ENCODE measurements around the gene PLEKHG5. TPM values are rescaled to one million over a fixed set of nuclear protein-coding genes. Genes with fewer than 3 reads are reported as not detected.

Gene PLEKHG5
- total RNA-seq, 4 donors from 2014 or later = 17.9 to 42.7 (median 37.1) TPM

DNA sequence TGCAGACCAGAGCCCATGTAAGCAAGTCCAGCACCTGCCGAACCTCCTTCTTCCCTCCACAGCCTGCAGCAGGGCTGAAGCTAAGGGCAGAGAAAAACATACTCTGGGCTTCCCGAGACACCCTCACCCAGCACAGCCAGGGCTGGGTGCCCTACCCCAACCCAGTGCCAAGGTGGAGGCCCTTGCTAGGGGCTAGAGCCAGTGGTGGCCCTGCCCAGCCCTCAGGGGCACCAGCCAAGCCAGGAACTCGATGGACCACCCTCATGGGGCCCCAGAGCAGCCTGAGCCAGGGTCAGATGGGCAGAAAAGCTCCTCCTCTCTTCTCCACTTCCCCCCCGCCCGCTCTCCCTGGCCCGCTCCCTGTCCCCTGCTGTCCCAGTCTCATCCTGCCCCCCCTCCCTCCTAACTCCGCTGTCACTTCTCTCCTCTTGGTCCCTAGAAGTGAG is 41.4 kb downstream of the PLEKHG5 start:
- H3K4me3 ChIP-seq = no peak overlapping the region
- H3K4me1 ChIP-seq = peaks cover 10 to 57% (median 43%) of the 10 kb centered on the region in 4 donors
- DNase-seq = no peak
- TF ChIP-seq, protein P1, sequence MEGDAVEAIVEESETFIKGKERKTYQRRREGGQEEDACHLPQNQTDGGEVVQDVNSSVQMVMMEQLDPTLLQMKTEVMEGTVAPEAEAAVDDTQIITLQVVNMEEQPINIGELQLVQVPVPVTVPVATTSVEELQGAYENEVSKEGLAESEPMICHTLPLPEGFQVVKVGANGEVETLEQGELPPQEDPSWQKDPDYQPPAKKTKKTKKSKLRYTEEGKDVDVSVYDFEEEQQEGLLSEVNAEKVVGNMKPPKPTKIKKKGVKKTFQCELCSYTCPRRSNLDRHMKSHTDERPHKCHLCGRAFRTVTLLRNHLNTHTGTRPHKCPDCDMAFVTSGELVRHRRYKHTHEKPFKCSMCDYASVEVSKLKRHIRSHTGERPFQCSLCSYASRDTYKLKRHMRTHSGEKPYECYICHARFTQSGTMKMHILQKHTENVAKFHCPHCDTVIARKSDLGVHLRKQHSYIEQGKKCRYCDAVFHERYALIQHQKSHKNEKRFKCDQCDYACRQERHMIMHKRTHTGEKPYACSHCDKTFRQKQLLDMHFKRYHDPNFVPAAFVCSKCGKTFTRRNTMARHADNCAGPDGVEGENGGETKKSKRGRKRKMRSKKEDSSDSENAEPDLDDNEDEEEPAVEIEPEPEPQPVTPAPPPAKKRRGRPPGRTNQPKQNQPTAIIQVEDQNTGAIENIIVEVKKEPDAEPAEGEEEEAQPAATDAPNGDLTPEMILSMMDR (IDR thresholded peaks at IDR 0.05) = no peak
- TF ChIP-seq EP300 (IDR thresholded peaks at IDR 0.05; ENCODE audit: low read depth) (no peak), POLR2A (IDR thresholded peaks at IDR 0.05) (no peak), POLR2AphosphoS5 (IDR thresholded peaks at IDR 0.05) (no peak)
- no peaks in the 10 kb centered on the region for H3K36me3 ChIP-seq
- H3K9me3 ChIP-seq = no peaks in the 10 kb centered on the region
- peak overlapping the region; percentile 75 to 84 (median 79) for H3K27ac ChIP-seq
- in situ Hi-C loops (cut with MboI; ENCODE audit: low pct_ligation_motif_present in 1 of 4, low pct_unique_long_range_greater_than_20kb in 1 of 4, low sequenced_read_pairs in 3 of 4) (no loop called here), intact Hi-C loops (cut with DNase I; ENCODE audit: low total_unique reads) (no loop called here)
- H3K27me3 ChIP-seq = peaks cover 86% of the 10 kb centered on the region
- 33% methylated on average over 4 of the region's 7 CpGs; no CpG with 5 or more reads in 1 of the 2 donors for WGBS, 2 donors (ENCODE audit: low coverage in 1 of 2)

DNA sequence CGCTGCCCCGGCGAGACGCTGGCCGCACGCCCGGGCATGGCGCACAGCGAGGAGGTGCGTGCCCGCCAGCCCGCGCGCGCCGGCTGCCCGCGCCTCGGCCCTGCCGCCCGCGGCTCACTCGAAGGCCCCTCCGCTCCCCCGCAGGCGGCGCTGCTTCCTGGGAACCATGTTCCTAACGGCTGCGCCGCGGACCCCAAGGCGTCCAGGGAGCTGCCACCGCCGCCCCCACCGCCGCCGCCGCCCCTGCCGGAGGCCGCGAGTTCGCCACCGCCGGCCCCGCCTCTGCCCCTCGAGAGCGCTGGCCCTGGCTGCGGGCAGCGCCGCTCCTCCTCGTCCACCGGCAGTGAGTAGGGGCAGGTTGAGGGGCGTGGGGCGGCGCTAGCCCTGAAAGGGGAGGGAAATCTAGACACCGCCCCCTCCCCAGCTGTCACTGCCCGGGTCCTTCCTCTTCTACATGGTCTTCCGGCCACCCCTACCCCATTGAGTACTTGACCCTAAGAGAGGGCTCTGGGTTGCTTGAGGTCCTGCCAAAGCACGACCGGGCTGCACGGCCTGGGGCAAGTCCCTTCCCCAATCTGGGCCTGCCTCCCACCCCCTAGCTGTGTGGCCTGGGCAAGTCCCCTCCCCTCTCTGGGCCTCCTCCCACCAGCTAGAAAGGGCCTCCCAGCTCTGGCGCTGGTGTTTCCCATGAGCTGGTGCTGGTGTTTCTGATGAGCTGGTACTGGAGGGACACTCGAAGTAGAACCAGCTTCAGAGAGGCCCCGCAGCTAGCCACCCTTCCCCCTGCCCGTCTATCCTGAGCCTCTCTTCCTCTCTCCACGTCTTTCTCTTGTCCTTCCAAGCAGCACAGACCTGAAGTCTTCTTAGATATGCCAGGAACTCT is 42.5 kb downstream of the PLEKHG5 start:
- no peaks in the 10 kb centered on the region for H3K36me3 ChIP-seq
- H3K27ac ChIP-seq = peak overlapping the region; percentile 75 to 84 (median 79)
- WGBS, 2 donors (ENCODE audit: low coverage in 1 of 2) = 5 to 24% methylated on average over 8 to 37 of the region's 66 CpGs
- no peaks in the 10 kb centered on the region for H3K9me3 ChIP-seq
- peaks cover 76% of the 10 kb centered on the region for H3K27me3 ChIP-seq
- peak; percentile 60 for DNase-seq
- peak overlapping the region in 3 of 4 donors; percentile 26 to 39 (median 27) for H3K4me3 ChIP-seq
- TF ChIP-seq POLR2AphosphoS5 (IDR thresholded peaks at IDR 0.05) (peak in 1 of 3 donors; percentile 18), EP300 (IDR thresholded peaks at IDR 0.05; ENCODE audit: low read depth) (no peak)
- intact Hi-C loops (cut with DNase I; ENCODE audit: low total_unique reads) (no loop called here), in situ Hi-C loops (cut with MboI; ENCODE audit: low pct_ligation_motif_present in 1 of 4, low pct_unique_long_range_greater_than_20kb in 1 of 4, low sequenced_read_pairs in 3 of 4) (no loop called here)
- peaks cover 10 to 54% (median 43%) of the 10 kb centered on the region in 4 donors for H3K4me1 ChIP-seq

DNA sequence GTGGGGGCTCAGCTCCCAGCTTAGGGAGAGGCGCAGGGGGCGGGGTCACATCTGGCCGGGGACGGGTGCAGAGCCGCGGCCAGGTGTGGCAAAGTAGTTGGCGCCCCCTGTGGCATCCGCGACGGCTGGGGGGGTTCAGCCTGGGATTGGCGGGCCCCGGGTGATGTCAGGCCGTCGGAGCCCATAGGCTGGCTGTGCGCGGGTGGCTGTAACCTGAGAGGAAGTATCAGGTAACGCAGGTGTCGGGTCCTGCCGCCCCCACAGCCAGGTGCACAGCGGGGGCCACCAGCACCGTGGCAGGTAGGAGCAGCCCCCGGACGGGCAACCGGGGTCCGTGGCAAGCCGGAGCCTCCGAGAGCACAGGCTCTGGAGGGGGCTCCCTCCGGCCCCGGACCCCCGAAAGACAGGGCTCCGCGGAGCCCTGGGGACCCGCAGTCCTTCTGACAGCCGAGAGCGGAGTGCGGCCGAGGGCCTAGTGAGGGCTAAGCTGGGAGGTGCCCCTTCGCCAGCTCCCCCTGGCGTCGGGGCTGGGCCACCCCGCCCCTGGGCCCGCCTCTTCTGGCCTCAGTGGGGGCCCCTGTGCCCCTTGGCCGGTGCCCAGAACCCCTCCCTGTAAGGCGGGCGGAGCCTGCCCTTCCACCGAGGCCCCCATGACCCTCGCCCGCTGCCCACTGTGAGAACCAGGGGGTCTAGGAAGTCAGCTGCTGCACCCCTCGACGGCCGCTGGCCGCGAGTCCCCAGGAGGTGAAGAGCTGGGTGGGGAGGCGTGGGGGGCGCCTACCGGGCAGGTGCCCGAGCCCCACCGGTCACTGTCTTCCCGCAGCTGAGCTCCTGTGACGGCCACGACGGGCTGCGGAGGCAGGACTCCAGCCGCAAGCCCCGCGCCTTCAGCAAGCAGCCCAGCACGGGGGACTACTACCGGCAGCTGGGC is 43.4 kb downstream of the PLEKHG5 start:
- intact Hi-C loops (cut with DNase I; ENCODE audit: low total_unique reads) = no loop called here
- H3K27ac ChIP-seq = peak overlapping the region; percentile 75 to 84 (median 79)
- in situ Hi-C loops (cut with MboI; ENCODE audit: low pct_ligation_motif_present in 1 of 4, low pct_unique_long_range_greater_than_20kb in 1 of 4, low sequenced_read_pairs in 3 of 4) = no loop called here
- H3K9me3 ChIP-seq = no peaks in the 10 kb centered on the region
- no peaks in the 10 kb centered on the region for H3K36me3 ChIP-seq
- 5% methylated on average over 27 of the region's 68 CpGs; no CpG with 5 or more reads in 1 of the 2 donors for WGBS, 2 donors (ENCODE audit: low coverage in 1 of 2)
- peaks cover 69% of the 10 kb centered on the region for H3K27me3 ChIP-seq
- TF ChIP-seq POLR2A (IDR thresholded peaks at IDR 0.05) (peak; percentile 33), POLR2AphosphoS5 (IDR thresholded peaks at IDR 0.05) (peak in 1 of 3 donors; percentile 49), EP300 (IDR thresholded peaks at IDR 0.05; ENCODE audit: low read depth) (no peak)
- TF ChIP-seq, protein P1 (IDR thresholded peaks at IDR 0.05) = peak; percentile 15 to 51 (median 25)
- H3K4me3 ChIP-seq = peak overlapping the region; percentile 6 to 39 (median 26)
- peaks cover 10 to 54% (median 43%) of the 10 kb centered on the region in 4 donors for H3K4me1 ChIP-seq
- DNase-seq = peak; percentile 74

DNA sequence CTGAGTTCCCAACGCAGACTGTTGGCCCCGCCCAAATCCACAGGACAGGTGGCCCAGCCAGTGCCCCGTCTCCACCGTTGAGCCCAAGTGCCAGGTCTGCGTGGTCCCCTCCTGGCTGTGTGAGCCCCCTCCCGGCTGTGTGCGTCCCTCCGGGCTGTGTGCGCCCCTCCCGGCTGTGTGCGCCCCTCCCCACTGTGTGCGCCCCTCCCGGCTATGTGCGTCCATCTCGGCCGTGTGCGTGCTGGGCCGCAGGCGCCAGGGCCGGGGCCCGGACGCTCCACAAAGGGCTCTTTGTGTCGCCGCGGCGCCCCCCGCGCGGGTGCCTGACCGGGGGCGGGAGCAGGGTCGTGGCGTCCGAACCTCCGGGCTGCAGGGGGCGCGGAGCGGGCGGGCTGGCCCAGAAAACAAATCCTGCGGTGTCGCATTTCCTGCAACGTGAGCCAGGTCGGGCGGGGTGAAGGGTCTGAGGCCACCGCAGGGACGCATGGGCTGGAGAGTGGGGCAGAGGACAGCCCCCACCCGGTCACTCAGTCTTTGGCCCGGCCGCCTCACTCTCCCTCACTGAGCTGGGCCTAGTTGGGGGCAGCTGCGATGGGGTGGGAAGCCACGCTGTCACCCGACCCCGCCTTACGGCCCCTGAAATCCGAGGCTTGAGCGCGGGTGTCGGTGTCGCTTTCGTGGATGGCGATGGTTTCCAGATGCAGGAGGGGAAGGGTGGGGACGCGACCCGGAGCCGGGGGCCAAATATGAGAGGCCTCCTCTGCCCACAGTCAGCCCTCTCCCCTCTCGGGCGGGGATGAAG is 44.2 kb downstream of the PLEKHG5 start:
- Histone ChIP-seq H3K27ac (peak overlapping the region in 3 of 4 donors; percentile 77 to 84 (median 81)), H3K4me1 (peaks cover 10 to 54% (median 43%) of the 10 kb centered on the region in 4 donors), H3K4me3 (peak overlapping the region in 3 of 4 donors; percentile 26 to 39 (median 27)), H3K27me3 (peaks cover 60% of the 10 kb centered on the region), H3K9me3 (no peaks in the 10 kb centered on the region), H3K36me3 (no peaks in the 10 kb centered on the region)
- intact Hi-C loops (cut with DNase I; ENCODE audit: low total_unique reads) (no loop called here), in situ Hi-C loops (cut with MboI; ENCODE audit: low pct_ligation_motif_present in 1 of 4, low pct_unique_long_range_greater_than_20kb in 1 of 4, low sequenced_read_pairs in 3 of 4) (no loop called here)
- 2% methylated on average over 29 of the region's 67 CpGs; no CpG with 5 or more reads in 1 of the 2 donors for WGBS, 2 donors (ENCODE audit: low coverage in 1 of 2)
- DNase-seq = peak; percentile 52
- TF ChIP-seq EP300 (IDR thresholded peaks at IDR 0.05; ENCODE audit: low read depth) = no peak

Measured in transverse colon (tissue), 4 donors.